HepG2 (cell line): ENCODE results near the gene HDGFL2. TPM values are rescaled to one million over a fixed set of nuclear protein-coding genes. Genes with fewer than 3 reads are reported as not detected.
A peak's percentile ranks its signal among the peaks of the same experiment; 100 is the strongest.

ENCODE experiments used
- ATAC-seq: fragments of 200-7000 bp; cut with Tn5 transposase; 3 replicates; pipeline ENCODE4 v1.9.1; 2020; ENCODE audit warnings: mild to moderate bottlenecking, moderate library complexity
- BruUV-seq: library from RNA; stranded (reverse); fragments of 400-500 nt; replicated peaks from 2 replicates; lab custom pipeline; 2021; lab: Mats Ljungman, UMichigan
- CTCF ChIA-PET: fragments of 300-600 bp; formaldehyde crosslinking; extraction: SDS; loops from one replicate; lab custom pipeline; 2021; ENCODE audit warnings: low total read pairs, inconsistent platforms, low intra/inter-chr PET ratio; lab: Yijun Ruan, JAX
- POLR2A ChIA-PET: fragments of 350-600 bp; sonication (Branson Sonifier 250); formaldehyde crosslinking; loops from one replicate; lab custom pipeline; 2020; ENCODE audit warnings: antibody characterized with exemption, inconsistent platforms; lab: Yijun Ruan, JAX
- DNase-seq: peaks from one replicate; pipeline ENCODE4 v3.0.0-alpha.2; 2015; ENCODE audit warnings: low spot score
- FAIRE-seq: peaks from 3 replicates; lab custom pipeline; 2011; peaks lifted over from hg19 to GRCh38; lab: Jason Lieb, UNC
- H2AFZ ChIP-seq: one replicate; pipeline ENCODE4 v1.6.1; 2011; ENCODE audit warnings: low read length, inconsistent platforms
- H3K27ac ChIP-seq: fragments of 300-600 bp; 3 replicates; pipeline ENCODE4 v1.8.0; 2011; ENCODE audit warnings: mixed run types, mild to moderate bottlenecking, mixed read lengths, low read length, inconsistent platforms; ENCODE audit not compliant: insufficient read depth; ENCODE audit errors: extremely low read length
- H3K27me3 ChIP-seq, 2 experiments: fragments of 200-600 bp in 1 of 2; 2 replicates in 1 of 2; 3 replicates in 1 of 2; pipeline versions ENCODE4 v1.6.0 to v1.8.0; 2011; ENCODE audit warnings: low read length in 2 of 2, mild to moderate bottlenecking in 2 of 2, moderate library complexity in 2 of 2, inconsistent platforms in 1 of 2; ENCODE audit not compliant: insufficient read depth in 2 of 2, control insufficient read depth in 1 of 2
- H3K36me3 ChIP-seq, 2 experiments: fragments of 200-600 bp in 1 of 2; replicated peaks in 1 of 2; 2 replicates in 1 of 2; 3 replicates in 1 of 2; pipeline versions ENCODE4 v1.5.1 to v1.8.0; 2011; ENCODE audit warnings: low read length in 2 of 2, inconsistent platforms in 1 of 2; ENCODE audit not compliant: insufficient read depth in 2 of 2, control insufficient read depth in 1 of 2
- H3K4me1 ChIP-seq: 2 replicates; pipeline ENCODE4 v1.5.1; 2012; ENCODE audit warnings: low read length, inconsistent platforms; ENCODE audit not compliant: insufficient read depth
- H3K4me2 ChIP-seq: 2 replicates; pipeline ENCODE4 v1.6.0; 2011; ENCODE audit warnings: low read depth, low read length, inconsistent platforms
- H3K4me3 ChIP-seq, 3 experiments: fragments of 200-600 bp in 1 of 3; sonication (generic), shearing (Covaris generic) in 1 of 3; replicated peaks in 1 of 3; 2 replicates each; pipeline ENCODE4 v1.5.1; 2011 to 2016; ENCODE audit warnings: low read length in 3 of 3, inconsistent platforms in 2 of 3, low read depth in 2 of 3, mild to moderate bottlenecking in 2 of 3, control low read depth in 1 of 3, mixed read lengths in 1 of 3; ENCODE audit not compliant: insufficient read depth in 1 of 3
- H3K79me2 ChIP-seq: one replicate; pipeline ENCODE4 v1.6.1; 2011; ENCODE audit warnings: low read length, inconsistent platforms; ENCODE audit not compliant: insufficient read depth
- H3K9ac ChIP-seq: 2 replicates; pipeline ENCODE4 v1.6.0; 2011; ENCODE audit warnings: mild to moderate bottlenecking, low read depth, low read length, inconsistent platforms; ENCODE audit not compliant: insufficient read depth
- H3K9me3 ChIP-seq: 2 replicates; pipeline ENCODE4 v1.5.1; 2012; ENCODE audit warnings: mild to moderate bottlenecking, low read length
- H4K20me1 ChIP-seq: 2 replicates; pipeline ENCODE4 v1.6.0; 2011; ENCODE audit warnings: inconsistent platforms, mild to moderate bottlenecking, low read length, moderate library complexity; ENCODE audit not compliant: insufficient read depth
- GATAD1 ChIP-seq: IDR thresholded peaks from 2 replicates; pipeline ENCODE4 v1.6.1; 2016; ENCODE audit warnings: missing genetic modification reagents, missing compliant biosample characterization
- PAF1 ChIP-seq: IDR thresholded peaks from 2 replicates; pipeline ENCODE4 v1.6.1; 2016; ENCODE audit warnings: missing genetic modification reagents, missing compliant biosample characterization
- TAF1 ChIP-seq: sonication (generic); formaldehyde crosslinking; IDR thresholded peaks from 2 replicates; pipeline ENCODE4 v1.4.0; 2020; ENCODE audit warnings: missing genetic modification reagents
- ZMYM3 ChIP-seq: sonication (generic); formaldehyde crosslinking; IDR thresholded peaks from 2 replicates; pipeline ENCODE4 v1.5.1; 2020; ENCODE audit warnings: mild to moderate bottlenecking, missing genetic modification reagents
- ZNF10 ChIP-seq: sonication (generic); formaldehyde crosslinking; IDR thresholded peaks from 2 replicates; pipeline ENCODE4 v1.4.0; 2020; ENCODE audit warnings: mild to moderate bottlenecking, low read depth, missing genetic modification reagents, borderline replicate concordance
- ZNF768 ChIP-seq: sonication (generic); formaldehyde crosslinking; IDR thresholded peaks from 2 replicates; pipeline ENCODE4 v1.4.0; 2020; ENCODE audit warnings: missing genetic modification reagents
- WGBS: methylation state at CpG from one replicate; pipeline ENCODE4 v1.1.6; 2017; ENCODE audit warnings: low lambda C conversion rate; 5-methylcytosine and 5-hydroxymethylcytosine counted together
- in situ Hi-C: cut with HindIII; loops from 2 replicates; pipeline ENCODE4 v1.10.0; 2017; ENCODE audit warnings: low pct_unique_long_range_greater_than_20kb; ENCODE audit not compliant: extremely low pct_ligation_motif_present
- intact Hi-C: fragments of 100-400 bp; cut with micrococcal nuclease; formaldehyde crosslinking; loops from one replicate; pipeline ENCODE4 v1.10.0; 2022; ENCODE audit not compliant: unreplicated experiment
- polyA plus RNA-seq, 8 experiments: library from polyadenylated mRNA; depleted of rRNA in 3 of 8; stranded (reverse) in 7 of 8; unstranded in 1 of 8; fragments of >200 nt; fragmentation: Illumina TruSeq in 4 of 8; extraction: Trizol in 4 of 8; gene quantifications; 2 replicates each; pipeline versions ENCODE4 v1.2.1 to v1.2.3, GENCODE V29; 2011 to 2016; ENCODE audit warnings: low read depth in 4 of 8, missing spikeins in 1 of 8, mixed read lengths in 1 of 8; ENCODE audit not compliant: insufficient read depth in 1 of 8
- total RNA-seq, 5 experiments: library from RNA; depleted of rRNA; stranded (reverse); fragments of >200 nt; fragmentation: Illumina TruSeq; extraction: Trizol; gene quantifications; 2 replicates each; pipeline ENCODE4 v1.2.3, GENCODE V29; 2016; ENCODE audit warnings: low read depth in 1 of 5
- TF ChIP-seq, protein P1 (sequence below): sonication (generic); formaldehyde crosslinking; IDR thresholded peaks from 2 replicates; pipeline ENCODE4 v1.4.0; 2020; ENCODE audit warnings: mild to moderate bottlenecking, missing genetic modification reagents
- TF ChIP-seq, protein P2 (sequence below): sonication (generic); formaldehyde crosslinking; IDR thresholded peaks from 2 replicates; pipeline ENCODE4 v1.4.0; 2020; ENCODE audit warnings: missing genetic modification reagents

Gene HDGFL2
- total and polyA plus RNA-seq, 2 of the 13 experiments (the other 11 are each of a cell fraction or from before 2014, with no cell fraction given) = 20.0 to 51.1 TPM

DNA sequence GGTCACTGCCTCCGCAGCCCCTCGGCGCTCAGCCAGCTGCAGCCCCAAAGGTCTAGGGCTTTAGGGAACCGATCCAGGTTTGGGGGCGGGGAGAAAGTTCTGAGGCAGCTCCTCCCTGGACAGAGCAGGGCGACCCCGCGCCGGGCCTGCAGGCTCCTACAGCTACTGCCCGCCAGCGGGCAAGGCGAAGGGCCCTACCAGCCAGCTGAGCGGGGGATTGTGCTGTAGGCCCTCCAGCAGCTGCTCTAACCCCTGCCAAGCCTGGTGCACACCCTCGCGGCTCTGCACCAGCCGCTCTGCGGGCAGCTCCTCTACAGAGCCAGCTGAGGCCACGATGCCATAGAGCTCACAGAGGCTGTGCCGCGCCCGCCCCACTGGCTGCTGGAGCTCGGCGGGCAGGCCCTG, 32.2 kb downstream of the HDGFL2 start (continued):
- TF ChIP-seq, protein P1, sequence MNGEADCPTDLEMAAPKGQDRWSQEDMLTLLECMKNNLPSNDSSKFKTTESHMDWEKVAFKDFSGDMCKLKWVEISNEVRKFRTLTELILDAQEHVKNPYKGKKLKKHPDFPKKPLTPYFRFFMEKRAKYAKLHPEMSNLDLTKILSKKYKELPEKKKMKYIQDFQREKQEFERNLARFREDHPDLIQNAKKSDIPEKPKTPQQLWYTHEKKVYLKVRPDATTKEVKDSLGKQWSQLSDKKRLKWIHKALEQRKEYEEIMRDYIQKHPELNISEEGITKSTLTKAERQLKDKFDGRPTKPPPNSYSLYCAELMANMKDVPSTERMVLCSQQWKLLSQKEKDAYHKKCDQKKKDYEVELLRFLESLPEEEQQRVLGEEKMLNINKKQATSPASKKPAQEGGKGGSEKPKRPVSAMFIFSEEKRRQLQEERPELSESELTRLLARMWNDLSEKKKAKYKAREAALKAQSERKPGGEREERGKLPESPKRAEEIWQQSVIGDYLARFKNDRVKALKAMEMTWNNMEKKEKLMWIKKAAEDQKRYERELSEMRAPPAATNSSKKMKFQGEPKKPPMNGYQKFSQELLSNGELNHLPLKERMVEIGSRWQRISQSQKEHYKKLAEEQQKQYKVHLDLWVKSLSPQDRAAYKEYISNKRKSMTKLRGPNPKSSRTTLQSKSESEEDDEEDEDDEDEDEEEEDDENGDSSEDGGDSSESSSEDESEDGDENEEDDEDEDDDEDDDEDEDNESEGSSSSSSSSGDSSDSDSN = no peak
- TF ChIP-seq, protein P2, sequence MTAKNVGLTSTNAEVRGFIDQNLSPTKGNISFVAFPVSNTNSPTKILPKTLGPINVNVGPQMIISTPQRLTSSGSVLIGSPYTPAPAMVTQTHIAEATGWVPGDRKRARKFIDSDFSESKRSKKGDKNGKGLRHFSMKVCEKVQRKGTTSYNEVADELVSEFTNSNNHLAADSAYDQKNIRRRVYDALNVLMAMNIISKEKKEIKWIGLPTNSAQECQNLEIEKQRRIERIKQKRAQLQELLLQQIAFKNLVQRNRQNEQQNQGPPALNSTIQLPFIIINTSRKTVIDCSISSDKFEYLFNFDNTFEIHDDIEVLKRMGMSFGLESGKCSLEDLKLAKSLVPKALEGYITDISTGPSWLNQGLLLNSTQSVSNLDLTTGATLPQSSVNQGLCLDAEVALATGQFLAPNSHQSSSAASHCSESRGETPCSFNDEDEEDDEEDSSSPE = no peak
- TF ChIP-seq TAF1 (CRISPR knock-in tag) (no peak), GATAD1 (no peak), ZNF768 (no peak), ZNF10 (CRISPR knock-in tag) (no peak)

DNA sequence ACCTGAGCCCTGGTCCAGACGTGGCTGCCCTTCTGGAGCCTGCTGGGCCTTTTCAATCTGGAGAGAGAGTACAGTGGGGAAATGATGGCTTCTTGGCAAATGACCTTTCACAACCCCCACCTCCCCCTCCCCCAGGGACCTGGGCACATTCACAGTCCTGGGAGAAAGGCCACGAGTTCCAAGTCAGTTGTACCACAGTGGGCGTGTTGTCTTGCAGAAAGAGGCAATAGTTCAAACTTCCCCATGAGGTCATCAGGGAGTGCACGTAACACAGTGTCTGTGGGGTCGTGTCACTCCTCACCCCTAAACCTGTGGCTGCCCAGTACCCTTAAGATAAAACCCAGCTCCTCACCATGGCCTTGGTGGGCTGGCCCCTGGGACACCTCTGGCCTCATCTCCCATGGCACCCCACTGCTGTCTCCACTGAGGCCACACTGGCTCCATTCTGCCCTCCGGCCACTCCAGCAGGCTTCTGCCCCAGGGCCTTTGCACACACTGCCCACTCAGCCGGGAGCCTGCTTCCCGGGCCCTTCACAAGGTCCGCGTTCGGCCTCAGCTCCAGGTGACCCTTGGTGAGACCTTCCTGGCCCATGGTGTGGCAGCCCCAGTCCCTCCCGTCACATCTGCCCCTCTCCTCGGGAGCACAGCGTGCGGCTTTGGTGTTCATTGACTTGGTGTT, 32.9 kb downstream of the HDGFL2 start:
- Histone ChIP-seq H3K4me3 (no peak overlapping the region), H3K4me1 (no peaks in the 10 kb centered on the region), H3K27me3 (no peaks in the 10 kb centered on the region), H3K4me2 (no peak overlapping the region), H2AFZ (no peak overlapping the region), H3K79me2 (no peaks in the 10 kb centered on the region), H3K9me3 (no peaks in the 10 kb centered on the region), H3K27ac (no peak overlapping the region), H3K36me3 (peaks cover 4 to 15% of the 10 kb centered on the region in 2 experiments; a peak in 2 of 5 replicates), H3K9ac (no peak overlapping the region), H4K20me1 (no peaks in the 10 kb centered on the region)
- intact Hi-C loops (no loop called here), in situ Hi-C loops (no loop called here)
- FAIRE-seq = no peak
- POLR2A ChIA-PET = no interaction called here
- TF ChIP-seq ZMYM3 (CRISPR knock-in tag) = 0 out of 2 replicates have a peak, but pooled peaks have one; percentile 19
- no peak for TF ChIP-seq PAF1 (CRISPR knock-in tag)
- no peak for DNase-seq
- CTCF ChIA-PET = no interaction called here
- ATAC-seq = no peak
- BruUV-seq = no TSS peak
- 92% methylated on average over 12 of the region's 15 CpGs for WGBS
